CD4-positive, alpha-beta T cell treated with Interleukin-21 for 1 hour (primary cell): ENCODE results near the gene CNOT3.

Experiments used
- DNase-seq: peaks from one replicate; pipeline ENCODE4 v3.0.0-alpha.2; 2020

CNOT3 gene

GRCh38 chr19:54196536-54196935 lies 59.0 kb downstream of the CNOT3 start:
- no peak for DNase-seq

- no peak for DNase-seq
Observed at GRCh38 chr19:54197121-54197520, 59.6 kb downstream of the CNOT3 start.

GRCh38 chr19:54199401-54199800 lies 61.8 kb downstream of the CNOT3 start:
- no peak for DNase-seq

- DNase-seq, result no peak
Observed at GRCh38 chr19:54201172-54201701, 63.7 kb downstream of the CNOT3 start.

GRCh38 chr19:54201980-54202379 lies 64.4 kb downstream of the CNOT3 start:
- DNase-seq, result no peak

- no peak for DNase-seq
Observed at GRCh38 chr19:54203151-54203611, 65.6 kb downstream of the CNOT3 start.

GRCh38 chr19:54204767-54205468 lies 67.4 kb downstream of the CNOT3 start:
- DNase-seq, result no peak
